MV-4-11 (cell line): Measurements from ENCODE around the gene C12orf43.
"Not testable (repeated sequence)": the region's sequence is repeated elsewhere in the genome, so short reads cannot be mapped to it uniquely, and the experiment has no call there.

Source experiments
- DNase-seq: peaks from one replicate; lab custom pipeline; 2025; lab: John Stamatoyannopoulos, UW

C12orf43 gene

GRCh38 chr12:121015825-121016766 lies at the start of gene C12orf43:
C12orf43 (minus strand) TSS chr12:121016487; CDS start chr12:121016474, 13 bp downstream.
- DNase-seq: peak; percentile 90

GRCh38 chr12:121065345-121065744 lies 49.1 kb upstream of the C12orf43 start:
- no peak for DNase-seq

DNA sequence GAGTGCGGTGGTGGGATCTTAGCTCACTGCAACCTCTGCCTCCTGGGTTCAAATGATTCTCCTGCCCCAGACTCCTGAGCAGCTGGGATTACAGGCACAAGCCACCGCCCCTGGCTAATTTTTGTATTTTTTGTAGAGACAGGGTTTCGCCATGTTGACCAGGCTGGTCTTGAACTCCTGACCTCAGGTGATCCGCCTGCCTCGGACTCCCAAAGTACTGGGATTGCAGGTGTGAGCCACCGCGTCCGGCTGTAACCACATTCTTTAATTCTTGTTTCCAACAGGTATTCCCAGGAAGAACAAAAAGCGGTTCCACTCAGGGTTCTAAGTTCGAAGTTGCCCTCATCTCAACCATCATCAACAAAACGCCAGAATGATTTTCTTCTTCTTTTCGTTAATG lies 48.3 kb upstream of the C12orf43 start:
- not testable (repeated sequence) for DNase-seq

- no peak for DNase-seq
Observed at GRCh38 chr12:121064116-121064515, 47.8 kb upstream of the C12orf43 start.

GRCh38 chr12:121062391-121063045 lies 46.2 kb upstream of the C12orf43 start:
- no peak for DNase-seq

DNA sequence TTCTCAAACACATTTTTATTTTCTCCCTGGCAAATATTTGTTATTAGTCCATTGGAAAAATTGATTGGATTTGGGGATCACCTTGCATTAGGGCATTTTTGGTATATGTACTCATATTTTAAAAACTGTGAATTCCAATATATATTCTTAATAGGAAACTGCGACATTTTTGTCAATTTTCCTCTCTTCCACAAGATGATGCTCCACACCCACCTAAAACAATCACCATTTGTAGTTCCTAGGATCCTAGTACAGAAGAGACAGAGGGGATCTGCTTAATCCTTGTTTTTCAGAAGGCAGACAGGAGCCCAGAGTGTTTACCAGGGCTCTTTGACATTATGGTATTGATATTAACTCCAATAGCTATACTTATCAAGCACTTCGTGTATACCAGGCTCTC lies 45.5 kb upstream of the C12orf43 start:
- peak; percentile 33 for DNase-seq

DNA sequence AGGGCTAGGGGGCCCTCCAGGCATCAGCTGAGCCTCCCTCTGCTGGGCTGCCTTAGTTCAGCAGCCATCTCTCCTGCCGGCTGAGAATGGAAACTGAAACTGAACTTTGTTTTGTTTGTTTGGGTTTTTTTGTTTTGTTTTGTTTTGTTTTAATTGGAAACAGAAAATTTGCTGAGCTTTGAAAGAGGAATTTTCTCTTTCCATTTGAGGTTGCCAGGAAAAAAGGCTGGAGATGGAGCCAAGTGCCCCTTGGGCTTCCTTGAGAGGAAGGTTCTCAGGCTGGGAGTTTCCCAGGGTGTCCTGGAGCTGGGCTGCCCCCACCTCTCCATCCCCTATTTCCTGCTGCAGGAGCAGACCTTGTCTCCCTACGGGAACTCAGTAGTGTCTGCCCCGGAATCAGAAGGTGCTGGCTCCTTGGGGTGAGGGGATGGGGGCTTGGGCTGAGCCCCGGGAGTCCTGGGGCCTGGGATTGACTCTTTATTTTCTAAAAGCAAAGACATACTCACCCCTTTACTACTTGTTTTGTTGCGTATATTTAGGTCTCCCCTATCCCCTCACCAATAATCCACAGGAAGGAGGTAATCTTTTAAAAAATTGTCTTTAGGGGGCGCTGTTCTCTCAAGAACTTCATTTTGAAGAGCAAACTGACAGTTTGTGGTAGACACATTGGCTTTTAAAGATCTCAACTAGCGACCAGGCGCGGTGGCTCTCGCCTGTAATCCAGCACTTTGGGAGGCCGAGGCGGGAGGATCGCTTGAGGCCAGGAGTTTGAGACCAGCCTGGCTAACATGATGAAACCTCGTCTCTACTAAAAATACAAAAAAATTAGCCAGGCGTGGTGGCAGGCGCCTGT lies 44.1 kb upstream of the C12orf43 start:
- DNase-seq: peak; percentile 78

GRCh38 chr12:121059031-121059898 lies 43.0 kb upstream of the C12orf43 start:
- DNase-seq: no peak

GRCh38 chr12:121057794-121058193 lies 41.5 kb upstream of the C12orf43 start:
- DNase-seq: no peak

DNA sequence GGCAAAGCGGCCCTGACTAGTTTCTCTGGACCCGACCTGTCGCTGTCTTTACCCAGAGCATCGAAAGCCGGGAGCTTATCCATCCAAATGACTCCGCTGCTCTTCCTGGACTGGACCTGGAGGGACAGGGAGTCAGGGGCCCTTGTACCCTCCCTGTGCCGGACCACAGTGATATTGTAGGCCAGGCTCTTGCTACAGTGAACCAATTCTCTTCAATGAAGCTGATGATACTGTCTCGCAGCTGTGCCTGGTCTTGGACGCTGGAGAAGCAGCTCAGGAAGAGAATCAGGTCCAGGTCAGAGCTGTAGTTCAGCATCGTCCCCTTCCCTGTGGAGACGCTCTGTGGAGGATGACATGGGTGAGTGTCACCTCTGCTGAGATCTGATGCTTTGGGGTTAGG lies 37.4 kb upstream of the C12orf43 start:
- DNase-seq: no peak

DNA sequence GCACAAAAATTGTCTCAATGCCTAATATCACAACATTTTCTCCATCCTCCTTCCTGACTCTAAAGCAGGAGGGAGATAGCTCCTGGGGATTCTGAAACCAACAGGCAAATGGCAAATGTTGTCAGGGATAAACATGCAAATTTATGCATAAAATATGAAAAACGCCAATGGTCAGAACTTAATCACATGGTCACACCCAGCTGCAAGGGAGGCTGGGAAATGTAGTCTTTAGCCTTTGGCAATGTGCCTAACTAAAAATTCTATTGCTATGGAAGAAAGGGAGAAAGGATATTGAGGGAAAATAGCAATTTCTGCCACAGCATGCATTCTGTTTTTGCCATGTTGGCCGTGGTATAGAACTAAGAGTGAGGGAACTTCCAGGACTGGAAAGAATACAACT lies 34.4 kb upstream of the C12orf43 start:
- DNase-seq: no peak

GRCh38 chr12:121048442-121048841 lies 32.2 kb upstream of the C12orf43 start:
- DNase-seq: no peak

DNA sequence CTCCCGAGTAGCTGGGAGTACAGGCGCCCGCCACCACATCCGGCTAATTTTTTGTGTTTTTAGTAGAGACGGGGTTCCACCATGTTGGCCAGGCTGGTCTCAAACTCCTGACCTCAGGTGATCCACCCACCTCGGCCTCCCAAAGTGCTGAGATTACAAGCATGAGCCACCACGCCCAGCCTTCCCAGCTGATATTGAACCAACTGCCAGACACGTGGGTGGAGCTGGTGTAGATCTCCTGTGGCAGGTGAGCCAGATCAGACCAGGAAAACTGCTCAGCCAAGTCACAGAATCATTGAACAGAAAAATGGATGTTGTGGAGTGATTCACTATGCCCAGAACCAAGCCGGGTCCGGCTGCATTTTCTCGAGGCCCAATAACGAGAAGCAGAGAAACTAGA lies 31.1 kb upstream of the C12orf43 start:
- not testable (repeated sequence) for DNase-seq

DNA sequence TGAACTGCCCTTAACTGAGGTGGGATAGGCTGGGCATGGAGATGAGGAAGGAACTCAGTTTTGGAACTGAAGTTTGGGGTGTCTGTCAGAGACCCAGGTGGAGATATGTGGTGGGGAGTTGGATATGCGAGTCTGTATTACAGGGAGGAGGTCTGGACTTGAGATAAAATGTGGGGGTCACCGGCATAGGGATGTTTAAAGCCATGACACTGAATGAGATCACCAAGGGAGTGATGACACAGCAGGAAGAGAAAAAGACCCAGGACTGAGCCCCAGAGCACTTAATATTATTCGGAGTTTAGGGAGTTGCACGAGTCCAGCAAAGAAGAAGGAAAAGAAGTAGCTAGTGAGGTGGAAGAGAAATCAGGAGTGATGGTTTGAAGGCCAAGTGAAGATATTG lies 26.8 kb upstream of the C12orf43 start:
- DNase-seq: no peak

- peak; percentile 87 for DNase-seq
Observed at GRCh38 chr12:121038861-121039668, 22.8 kb upstream of the C12orf43 start, which contains the start of gene OASL. OASL (minus strand) TSS chr12:121039246; CDS start chr12:121038971, 275 bp downstream.

DNA sequence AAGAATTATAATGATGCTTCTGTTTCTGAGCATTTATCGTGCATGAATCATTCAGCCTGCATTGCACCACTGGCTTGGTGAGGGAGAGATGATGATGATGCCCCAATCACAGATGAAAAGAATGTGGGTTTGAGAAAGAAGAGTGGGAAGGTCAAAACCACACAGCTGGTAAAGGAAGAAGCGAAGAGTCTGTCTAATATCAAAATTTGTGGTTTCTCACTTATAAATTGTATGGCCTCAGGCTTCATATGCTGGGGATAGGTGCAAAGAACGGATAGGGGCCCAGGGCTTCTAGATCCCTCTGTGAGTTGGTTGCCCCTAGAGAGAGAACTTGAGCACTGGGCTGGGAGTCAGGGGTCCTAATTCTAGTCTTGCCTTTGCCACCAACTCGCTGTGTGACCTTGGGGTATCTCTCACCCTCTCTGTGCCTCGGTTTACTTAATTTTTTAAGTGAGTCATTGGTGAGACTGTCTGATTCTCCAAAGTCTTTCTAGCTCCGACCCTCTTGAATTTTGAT lies 20.6 kb upstream of the C12orf43 start:
- DNase-seq: peak; percentile 64

DNA sequence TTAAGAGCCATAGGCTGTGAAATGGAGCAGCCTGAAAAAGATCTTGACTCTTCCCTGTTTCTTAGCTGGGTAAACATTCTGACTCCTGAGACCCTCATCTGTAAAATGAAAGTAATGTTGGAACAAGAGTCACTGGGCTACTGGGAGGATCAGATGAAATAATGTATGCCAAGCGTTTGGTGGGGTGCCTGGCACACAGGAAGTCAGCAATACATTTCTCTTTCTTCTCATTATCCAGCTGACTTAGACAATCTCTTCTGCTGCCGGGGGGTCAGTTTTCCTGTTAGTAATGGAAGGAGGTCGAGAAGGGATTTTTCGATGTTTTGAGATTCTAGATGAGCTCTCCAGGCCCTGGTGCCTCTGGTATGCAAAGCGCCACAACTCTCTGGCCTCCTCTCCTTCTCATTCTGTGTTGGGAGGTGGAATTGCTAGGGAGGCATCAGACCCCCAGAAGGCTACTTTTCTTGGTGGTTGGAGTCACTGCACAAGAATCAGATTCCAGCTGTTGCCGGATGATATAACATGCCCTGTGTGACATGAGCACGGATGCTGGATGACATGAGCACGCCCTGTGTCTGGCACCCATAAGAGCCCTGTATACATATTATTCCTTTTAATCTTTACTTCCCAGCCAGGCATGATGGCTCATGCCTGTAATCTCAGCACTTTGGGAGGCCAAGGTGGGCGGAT lies 18.5 kb upstream of the C12orf43 start:
- DNase-seq: no peak

DNA sequence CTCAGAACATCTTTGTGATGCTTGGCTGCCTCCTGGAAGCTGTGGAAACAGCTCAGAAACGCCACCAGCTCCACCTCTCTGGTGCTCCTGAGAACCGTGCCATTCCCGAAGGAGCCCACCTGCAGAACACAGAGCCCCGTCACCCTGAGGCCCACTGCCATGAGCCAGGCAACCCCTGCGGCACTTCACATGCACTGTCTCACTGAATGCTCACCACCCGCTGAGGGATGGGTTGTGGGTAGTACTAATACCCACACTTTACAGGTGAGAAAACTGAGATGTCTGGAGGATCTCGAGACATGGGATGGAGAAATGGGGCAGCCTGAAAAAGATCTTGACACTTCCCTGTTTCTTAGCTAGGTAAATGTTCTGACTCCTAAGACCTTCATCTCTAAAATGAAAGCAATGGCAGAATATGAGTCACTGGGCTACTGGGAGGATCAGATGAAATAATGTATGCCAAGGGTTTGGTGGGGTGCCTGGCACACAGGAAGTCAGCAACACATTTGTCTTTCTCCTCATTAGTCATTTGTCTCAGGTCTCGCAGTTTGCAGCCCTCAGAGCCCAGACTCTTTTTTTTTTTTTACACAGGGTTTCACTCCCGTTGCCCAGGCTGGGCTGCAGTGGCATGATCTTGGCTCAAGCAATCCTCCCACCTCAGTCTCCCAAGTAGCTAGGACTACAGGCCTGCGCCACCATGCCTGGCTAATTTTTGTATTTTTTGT lies 17.5 kb upstream of the C12orf43 start:
- peak; percentile 70 for DNase-seq
